H1 (cell line): Measurements from ENCODE around the gene HOXB6. TPM values are rescaled to one million over a fixed set of nuclear protein-coding genes. Genes with fewer than 3 reads are reported as not detected.

Experiments
- CTCF ChIA-PET: fragments of 300-600 bp; sonication (Branson Sonifier 250); formaldehyde crosslinking; loops from one replicate; lab custom pipeline; 2021; ENCODE audit not compliant: partially characterized antibody; lab: Charles Lee
- POLR2A ChIA-PET: fragments of 300-600 bp; sonication (Branson Sonifier 250); formaldehyde crosslinking; loops from one replicate; lab custom pipeline; 2021; ENCODE audit warnings: inconsistent platforms; ENCODE audit not compliant: partially characterized antibody; lab: Charles Lee
- DNase-seq, 2 experiments: peaks; one replicate each; pipeline versions ENCODE4 v3.0.0 to v3.0.0-alpha.2; 2010 to 2022; ENCODE audit warnings: low spot score in 2 of 2, low read depth in 1 of 2, mixed read lengths in 1 of 2
- FAIRE-seq: peaks from 2 replicates; lab custom pipeline; 2011; peaks lifted over from hg19 to GRCh38; lab: Jason Lieb, UNC
- H2AFZ ChIP-seq: 2 replicates; pipeline ENCODE4 v1.8.1; 2012; ENCODE audit warnings: low read length, inconsistent platforms
- H2AK5ac ChIP-seq: 2 replicates; pipeline ENCODE4 v1.6.1; 2013; ENCODE audit warnings: low read depth, low read length
- H2BK120ac ChIP-seq: replicated peaks from 2 replicates; pipeline ENCODE3; 2013; ENCODE audit warnings: low read depth, low read length, inconsistent platforms
- H2BK12ac ChIP-seq: 2 replicates; pipeline ENCODE4 v1.6.1; 2013; ENCODE audit warnings: low read depth, low read length
- H2BK15ac ChIP-seq: 2 replicates; pipeline ENCODE4 v1.6.1; 2013; ENCODE audit warnings: low read length
- H2BK20ac ChIP-seq: 2 replicates; pipeline ENCODE4 v1.6.1; 2013; ENCODE audit warnings: low read length
- H2BK5ac ChIP-seq: 2 replicates; pipeline ENCODE4 v1.6.1; 2013; ENCODE audit warnings: low read depth, low read length
- H3K14ac ChIP-seq: 2 replicates; pipeline ENCODE4 v1.6.1; 2013; ENCODE audit warnings: inconsistent platforms; ENCODE audit not compliant: insufficient read length
- H3K18ac ChIP-seq: 2 replicates; pipeline ENCODE4 v1.6.1; 2013; ENCODE audit warnings: low read length; ENCODE audit errors: extremely low read depth
- H3K23ac ChIP-seq: 2 replicates; pipeline ENCODE4 v1.6.1; 2013; ENCODE audit warnings: inconsistent platforms; ENCODE audit not compliant: insufficient read length
- H3K23me2 ChIP-seq: 2 replicates; pipeline ENCODE4 v1.6.1; 2013; ENCODE audit warnings: low read depth, low read length
- H3K27ac ChIP-seq: 2 replicates; pipeline ENCODE4 v1.6.1; 2011; ENCODE audit warnings: low read depth, low read length, inconsistent platforms
- H3K27me3 ChIP-seq, 4 experiments: replicated peaks in 1 of 4; 1 replicate in 1 of 4; 2 replicates in 3 of 4; pipeline versions ENCODE4 v1.6.1 to v1.8.1; 2011 to 2013; ENCODE audit warnings: low read length in 3 of 4, mild to moderate bottlenecking in 3 of 4, inconsistent platforms in 2 of 4, mixed read lengths in 2 of 4, moderate library complexity in 1 of 4; ENCODE audit not compliant: control insufficient read depth in 3 of 4, insufficient read depth in 3 of 4; ENCODE audit errors: extremely low read depth in 1 of 4
- H3K36me3 ChIP-seq, 4 experiments: 2 replicates each; pipeline versions ENCODE4 v1.6.1 to v1.8.1; 2011 to 2013; ENCODE audit warnings: mild to moderate bottlenecking in 4 of 4, low read length in 3 of 4, moderate library complexity in 2 of 4, control low read depth in 1 of 4, inconsistent platforms in 1 of 4; ENCODE audit not compliant: insufficient read depth in 4 of 4, control insufficient read depth in 2 of 4
- H3K4ac ChIP-seq: replicated peaks from 2 replicates; pipeline ENCODE3; 2013; ENCODE audit warnings: low read length, low read depth, mixed read lengths, inconsistent platforms; ENCODE audit not compliant: insufficient read length
- H3K4me1 ChIP-seq, 4 experiments: replicated peaks in 1 of 4; 1 replicate in 1 of 4; 2 replicates in 3 of 4; pipeline versions ENCODE4 v1.6.1 to v1.8.1; 2011 to 2013; ENCODE audit warnings: low read length in 3 of 4, inconsistent platforms in 2 of 4, mixed read lengths in 1 of 4; ENCODE audit not compliant: insufficient read depth in 4 of 4, control insufficient read depth in 3 of 4
- H3K4me2 ChIP-seq, 2 experiments: 2 replicates each; pipeline versions ENCODE4 v1.6.1 to v1.8.1; 2011 to 2013; ENCODE audit warnings: low read depth in 2 of 2, low read length in 2 of 2, control low read depth in 1 of 2, inconsistent platforms in 1 of 2, mild to moderate bottlenecking in 1 of 2; ENCODE audit not compliant: insufficient read depth in 1 of 2
- H3K4me3 ChIP-seq, 4 experiments: fragments of 200-600, 300-600 bp in 1 of 4; sonication (generic), shearing (Covaris generic), sonication (Bioruptor Twin) in 1 of 4; 2 replicates each; pipeline versions ENCODE4 v1.5.1 to v1.8.1; 2011 to 2016; ENCODE audit warnings: low read length in 4 of 4, low read depth in 3 of 4, control low read depth in 2 of 4, inconsistent platforms in 2 of 4, mild to moderate bottlenecking in 2 of 4, mixed read lengths in 1 of 4, moderate library complexity in 1 of 4; ENCODE audit not compliant: insufficient read depth in 2 of 4; ENCODE audit errors: extremely low read depth in 1 of 4
- H3K56ac ChIP-seq: replicated peaks from 2 replicates; pipeline ENCODE3; 2013; ENCODE audit warnings: low read depth, mild to moderate bottlenecking, mixed read lengths, low read length, inconsistent platforms; ENCODE audit not compliant: insufficient read length
- H3K79me1 ChIP-seq: 2 replicates; pipeline ENCODE4 v1.6.1; 2013; ENCODE audit warnings: low read depth, low read length, control low read depth
- H3K79me2 ChIP-seq, 2 experiments: 2 replicates each; pipeline versions ENCODE4 v1.6.1 to v1.8.1; 2012 to 2013; ENCODE audit warnings: low read length in 2 of 2, mild to moderate bottlenecking in 2 of 2, inconsistent platforms in 1 of 2; ENCODE audit not compliant: insufficient read depth in 2 of 2, control insufficient read depth in 1 of 2
- H3K9ac ChIP-seq, 4 experiments: replicated peaks in 1 of 4; 1 replicate in 1 of 4; 2 replicates in 3 of 4; pipeline versions ENCODE4 v1.6.1 to v1.8.1; 2011 to 2013; ENCODE audit warnings: low read depth in 3 of 4, low read length in 3 of 4, control low read depth in 2 of 4, mild to moderate bottlenecking in 2 of 4, moderate library complexity in 2 of 4, inconsistent platforms in 1 of 4; ENCODE audit errors: extremely low read depth in 1 of 4
- H3K9me3 ChIP-seq, 2 experiments: 2 replicates each; pipeline versions ENCODE4 v1.6.1 to v1.8.1; 2012 to 2013; ENCODE audit warnings: mild to moderate bottlenecking in 2 of 2, moderate library complexity in 2 of 2, control low read depth in 1 of 2, inconsistent platforms in 1 of 2, low read depth in 1 of 2, low read length in 1 of 2, mixed read lengths in 1 of 2; ENCODE audit not compliant: insufficient read depth in 2 of 2
- H4K20me1 ChIP-seq, 2 experiments: replicated peaks in 1 of 2; 2 replicates each; pipeline versions ENCODE3 to v1.8.1; 2011 to 2013; ENCODE audit warnings: inconsistent platforms in 2 of 2, low read length in 2 of 2, mild to moderate bottlenecking in 1 of 2; ENCODE audit not compliant: insufficient read depth in 2 of 2, control insufficient read depth in 1 of 2
- H4K5ac ChIP-seq: 2 replicates; pipeline ENCODE4 v1.6.1; 2013; ENCODE audit warnings: low read length, low read depth, mixed read lengths, inconsistent platforms; ENCODE audit not compliant: insufficient read length
- H4K8ac ChIP-seq: 2 replicates; pipeline ENCODE4 v1.8.0; 2013; ENCODE audit warnings: mild to moderate bottlenecking, moderate library complexity, low read length, inconsistent platforms; ENCODE audit not compliant: insufficient read depth; ENCODE audit errors: extremely low read depth
- H4K91ac ChIP-seq: replicated peaks from 2 replicates; pipeline ENCODE3; 2013; ENCODE audit warnings: low read length, mixed read lengths, inconsistent platforms; ENCODE audit not compliant: insufficient read length
- CHD2 ChIP-seq: IDR thresholded peaks from 2 replicates; pipeline ENCODE4 v1.6.1; 2012; ENCODE audit warnings: low read length, improper control_type of control experiment
- CREB1 ChIP-seq: IDR thresholded peaks from 2 replicates; pipeline ENCODE4 v1.6.1; 2012; ENCODE audit warnings: inconsistent platforms
- FOSL1 ChIP-seq: IDR thresholded peaks from 2 replicates; pipeline ENCODE4 v1.6.1; 2011; ENCODE audit warnings: mild to moderate bottlenecking, low read depth, low read length, moderate library complexity; ENCODE audit not compliant: insufficient read depth
- RNF2 ChIP-seq: fragments of 200-900, 300-1000 bp; sonication (generic); IDR thresholded peaks from 2 replicates; pipeline ENCODE4 v1.7.1; 2016; ENCODE audit warnings: borderline replicate concordance, low read depth, mild to moderate bottlenecking, antibody characterized with exemption, low read length; ENCODE audit not compliant: poor library complexity, severe bottlenecking; ENCODE audit errors: missing control alignments
- SP2 ChIP-seq: IDR thresholded peaks from 2 replicates; pipeline ENCODE4 v1.6.1; 2012; ENCODE audit warnings: mild to moderate bottlenecking, low read length, inconsistent platforms
- WGBS, 2 experiments: shearing (Covaris generic) in 1 of 2; methylation state at CpG; one replicate each; pipeline versions ENCODE4 v1.1.6 to v1.1.7; 2013 to 2015; ENCODE audit warnings: low lambda C conversion rate in 2 of 2, mixed read lengths in 2 of 2, inconsistent platforms in 1 of 2, low coverage in 1 of 2, missing lambda C conversion rate in 1 of 2; ENCODE audit not compliant: insufficient replicate concordance in 2 of 2, insufficient coverage in 1 of 2, insufficient read length in 1 of 2; ENCODE audit errors: extremely low coverage in 1 of 2, missing lambda C conversion rate in 1 of 2; 5-methylcytosine and 5-hydroxymethylcytosine counted together
- polyA plus RNA-seq, 7 experiments: library from polyadenylated mRNA; depleted of rRNA in 3 of 7; stranded (reverse) in 5 of 7; unstranded in 2 of 7; fragments of >200 nt in 5 of 7; fragments of 200-250 nt in 2 of 7; gene quantifications; 1 replicate in 5 of 7; 2 replicates in 1 of 7; 4 replicates in 1 of 7; pipeline versions ENCODE4 v1.2.1 to v1.2.3, GENCODE V29; 2011 to 2013; ENCODE audit warnings: missing spikeins in 2 of 7, mixed read lengths in 2 of 7
- total RNA-seq: library from RNA; stranded (reverse); fragmentation: NEBNext Ultra II Directional; extraction: Animal tissue kit (Norgen Biotek cat#: 25700); gene quantifications from 2 replicates; pipeline ENCODE4 v1.2.1, GENCODE V29; 2021

Gene HOXB6
- total and polyA plus RNA-seq, 2 of the 8 experiments (the other 6 are each of a cell fraction or from before 2014, with no cell fraction given), result not detected

- H3K14ac ChIP-seq, result no peak overlapping the region
- no peak overlapping the region for H4K8ac ChIP-seq
- DNase-seq, result no peak
- H3K23me2 ChIP-seq, result 0 out of 2 replicates have a peak, but pooled peaks cover 2% of the 10 kb centered on the region
- no peak overlapping the region for H4K5ac ChIP-seq
- H2BK20ac ChIP-seq, result no peak overlapping the region
- no peak for FAIRE-seq
- peaks cover 0 to 5% (median 1%) of the 10 kb centered on the region in 4 experiments; a peak in 3 of 7 replicates for H3K4me1 ChIP-seq
- H3K9me3 ChIP-seq, result no peaks in the 10 kb centered on the region
- no peak overlapping the region for H4K91ac ChIP-seq
- H4K20me1 ChIP-seq, result peaks cover 40 to 41% of the 10 kb centered on the region in 2 experiments
- 0 out of 4 replicates have a peak overlapping the region, but pooled peaks of 1 of the 2 experiments have one; percentile 3 for H3K4me2 ChIP-seq
- peak overlapping the region; percentile 68 for H2BK12ac ChIP-seq
- ChIA-PET POLR2A (interaction anchor here (1.0 kb wide), 1 partner anchor 10 kb away, joined by 3 read pairs; no protein-coding TSS in a partner anchor), CTCF (interaction anchor here (0.7 to 1.9 kb wide), 11 partner anchors 11 to 246 kb away, joined by 3 to 5 read pairs (median 3); no protein-coding TSS in a partner anchor)
- no peak overlapping the region for H3K56ac ChIP-seq
- no peak overlapping the region for H2BK120ac ChIP-seq
- H3K9ac ChIP-seq, result no peak overlapping the region
- TF ChIP-seq CHD2 (no peak), CREB1 (no peak), SP2 (no peak), RNF2 (peak; percentile 50), FOSL1 (no peak)
- H2AFZ ChIP-seq, result no peak overlapping the region
- no peak overlapping the region for H3K23ac ChIP-seq
- no peaks in the 10 kb centered on the region for H3K79me2 ChIP-seq
- H3K27me3 ChIP-seq, result peaks cover 97 to 100% (median 99%) of the 10 kb centered on the region in 4 experiments
- H3K27ac ChIP-seq, result no peak overlapping the region
- H3K36me3 ChIP-seq, result no peaks in the 10 kb centered on the region; a peak in 1 of 8 replicates
- no peak overlapping the region for H3K4ac ChIP-seq
- no peaks in the 10 kb centered on the region for H3K79me1 ChIP-seq
- 29% methylated on average over 7 of the region's 7 CpGs; no CpG with 5 or more reads in 1 of the 2 experiments for WGBS, 2 experiments
- no peak overlapping the region for H2BK5ac ChIP-seq
- no peak overlapping the region for H3K18ac ChIP-seq
- no peak overlapping the region for H2BK15ac ChIP-seq
- no peak overlapping the region for H3K4me3 ChIP-seq
- no peak overlapping the region for H2AK5ac ChIP-seq
Observed at GRCh38 chr17:48632579-48633265, 27.9 kb upstream of the HOXB6 start.
